Endothelial cell of umbilical vein (primary cell): ENCODE results near the gene GDNF. TPM values are rescaled to one million over a fixed set of nuclear protein-coding genes. Genes with fewer than 3 reads are reported as not detected.

ENCODE experiments used
- BruUV-seq: library from RNA; stranded (reverse); fragments of 400-500 nt; replicated peaks from 2 replicates; lab custom pipeline; 2021; lab: Mats Ljungman, UMichigan
- CTCF ChIA-PET: fragments of 300-600, 350-600 bp; sonication (Branson Sonifier 250); formaldehyde crosslinking; loops from one replicate; lab custom pipeline; 2021; ENCODE audit warnings: antibody characterized with exemption, inconsistent platforms; lab: Charles Lee
- POLR2A ChIA-PET: fragments of 300-600, 350-600 bp; sonication (Branson Sonifier 250); formaldehyde crosslinking; loops from one replicate; lab custom pipeline; 2021; ENCODE audit warnings: antibody characterized with exemption, inconsistent platforms; lab: Charles Lee
- DNase-seq: peaks from one replicate; pipeline ENCODE4 v3.0.0-alpha.2; 2011; ENCODE audit warnings: low read depth, low spot score
- FAIRE-seq: peaks from 2 replicates; lab custom pipeline; 2011; peaks lifted over from hg19 to GRCh38; lab: Jason Lieb, UNC
- H2AFZ ChIP-seq: 2 replicates; pipeline ENCODE4 v1.6.0; 2012; ENCODE audit warnings: low read depth, low read length, control low read depth, inconsistent platforms
- H3K27ac ChIP-seq: 2 replicates; pipeline ENCODE4 v1.5.1; 2011; ENCODE audit warnings: low read depth, mild to moderate bottlenecking, control low read depth, low read length, moderate library complexity; ENCODE audit not compliant: insufficient read depth
- H3K27me3 ChIP-seq, 2 experiments: 2 replicates each; pipeline versions ENCODE4 v1.6.0 to v1.6.1; 2011; ENCODE audit warnings: low read length in 2 of 2, mixed read lengths in 1 of 2; ENCODE audit not compliant: control insufficient read depth in 2 of 2, insufficient read depth in 2 of 2
- H3K36me3 ChIP-seq, 2 experiments: 2 replicates in 1 of 2; 3 replicates in 1 of 2; pipeline ENCODE4 v1.5.1; 2011; ENCODE audit warnings: low read length in 2 of 2, mild to moderate bottlenecking in 1 of 2, moderate library complexity in 1 of 2; ENCODE audit not compliant: control insufficient read depth in 2 of 2, insufficient read depth in 2 of 2; ENCODE audit errors: extremely low read depth in 1 of 2
- H3K4me1 ChIP-seq: 3 replicates; pipeline ENCODE4 v1.5.1; 2011; ENCODE audit warnings: mild to moderate bottlenecking, low read length; ENCODE audit not compliant: control insufficient read depth, insufficient read depth; ENCODE audit errors: extremely low read depth
- H3K4me2 ChIP-seq: 2 replicates; pipeline ENCODE4 v1.6.1; 2011; ENCODE audit warnings: low read length, control low read depth, mixed read lengths; ENCODE audit not compliant: insufficient read depth
- H3K4me3 ChIP-seq, 3 experiments: fragments of 200-600 bp in 1 of 3; sonication (generic), shearing (Covaris generic) in 1 of 3; replicated peaks in 1 of 3; 2 replicates each; pipeline ENCODE4 v1.5.1; 2011 to 2016; ENCODE audit warnings: control low read depth in 3 of 3, low read length in 3 of 3, mild to moderate bottlenecking in 2 of 3, inconsistent platforms in 1 of 3, low read depth in 1 of 3, moderate library complexity in 1 of 3; ENCODE audit not compliant: insufficient read depth in 1 of 3
- H3K79me2 ChIP-seq: 2 replicates; pipeline ENCODE4 v1.6.0; 2012; ENCODE audit warnings: low read length, inconsistent platforms; ENCODE audit not compliant: control insufficient read depth, insufficient read depth
- H3K9ac ChIP-seq: replicated peaks from 2 replicates; pipeline ENCODE3; 2011; ENCODE audit warnings: low read length, control low read depth; ENCODE audit not compliant: insufficient read depth; ENCODE audit errors: extremely low read depth
- H3K9me1 ChIP-seq: replicated peaks from 3 replicates; pipeline ENCODE4 v1.6.0; 2011; ENCODE audit warnings: mild to moderate bottlenecking, low read length; ENCODE audit not compliant: control insufficient read depth, insufficient read depth; ENCODE audit errors: extremely low read depth
- H3K9me3 ChIP-seq: replicated peaks from 2 replicates; pipeline ENCODE4 v1.5.1; 2012; ENCODE audit warnings: low read length, inconsistent platforms; ENCODE audit not compliant: control insufficient read depth, insufficient read depth
- H4K20me1 ChIP-seq: replicated peaks from 2 replicates; pipeline ENCODE3; 2011; ENCODE audit warnings: mild to moderate bottlenecking, low read length; ENCODE audit not compliant: control insufficient read depth, insufficient read depth; ENCODE audit errors: extremely low read depth
- CTCF ChIP-seq, 2 donors: IDR thresholded peaks; 1 replicate in 1 of 2; 2 replicates in 1 of 2; pipeline ENCODE4 v1.5.1; 2011; ENCODE audit warnings: low read length in 2 of 2, mild to moderate bottlenecking in 2 of 2, moderate library complexity in 2 of 2, control low read depth in 1 of 2, inconsistent platforms in 1 of 2, low read depth in 1 of 2; ENCODE audit not compliant: insufficient read depth in 1 of 2; ENCODE audit errors: extremely low read depth in 1 of 2
- EZH2 ChIP-seq: IDR thresholded peaks from 2 replicates; pipeline ENCODE4 v1.6.1; 2012; ENCODE audit warnings: borderline replicate concordance, low read depth, mild to moderate bottlenecking, moderate library complexity, low read length, inconsistent platforms; ENCODE audit not compliant: severe bottlenecking
- FOS ChIP-seq: IDR thresholded peaks from 2 replicates; pipeline ENCODE4 v1.6.1; 2011; ENCODE audit warnings: mild to moderate bottlenecking, low read length, moderate library complexity, borderline replicate concordance; ENCODE audit not compliant: insufficient read depth
- GATA2 ChIP-seq: IDR thresholded peaks from 2 replicates; pipeline ENCODE4 v1.7.0; 2011; ENCODE audit warnings: low read depth, mild to moderate bottlenecking, moderate library complexity, mixed read lengths, low read length; ENCODE audit not compliant: insufficient read length, insufficient read depth
- JUN ChIP-seq: IDR thresholded peaks from 2 replicates; pipeline ENCODE4 v1.6.1; 2011; ENCODE audit warnings: borderline replicate concordance, low read depth; ENCODE audit not compliant: insufficient read length, insufficient read depth
- MAX ChIP-seq: IDR thresholded peaks from 2 replicates; pipeline ENCODE4 v1.6.1; 2011; ENCODE audit not compliant: insufficient read depth, insufficient read length
- MYC ChIP-seq: IDR thresholded peaks from one replicate; pipeline ENCODE4 v1.6.1; 2011; ENCODE audit warnings: mild to moderate bottlenecking, low read depth, low read length
- POLR2A ChIP-seq: IDR thresholded peaks from 2 replicates; pipeline ENCODE4 v1.6.1; 2012; ENCODE audit warnings: low read depth, mild to moderate bottlenecking, control low read depth, low read length
- POLR2AphosphoS5 ChIP-seq: IDR thresholded peaks from 2 replicates; pipeline ENCODE4 v1.6.1; 2012; ENCODE audit warnings: low read depth, mild to moderate bottlenecking, control low read depth, low read length, moderate library complexity; ENCODE audit not compliant: insufficient read depth
- dilution Hi-C: fragments of 300-500 bp; cut with MboI; formaldehyde crosslinking; loops from one replicate; pipeline ENCODE4 v1.15.0; 2019; ENCODE audit warnings: low sequenced_read_pairs; ENCODE audit not compliant: extremely low pct_ligation_motif_present
- intact Hi-C: fragments of 100-400 bp; cut with micrococcal nuclease; formaldehyde crosslinking; loops from one replicate; pipeline ENCODE4 v1.10.0; 2022
- polyA plus RNA-seq, 4 experiments: library from polyadenylated mRNA; depleted of rRNA in 3 of 4; stranded (reverse) in 3 of 4; unstranded in 1 of 4; fragments of >200 nt; gene quantifications; 2 replicates each; pipeline versions ENCODE4 v1.2.1 to v1.2.3, GENCODE V29; 2011 to 2012; ENCODE audit warnings: missing spikeins in 1 of 4
- total RNA-seq: library from RNA; stranded (reverse); gene quantifications from 2 replicates; pipeline ENCODE4 v1.2.3, GENCODE V29; 2021

Gene GDNF
- total and polyA plus RNA-seq, 2 donors (not counting 3 experiments of a cell fraction or from before 2014, with no cell fraction given) = not detected

GRCh38 chr5:37849641-37850040, 9.8 kb upstream of the GDNF start:
- Histone ChIP-seq H2AFZ (no peak overlapping the region), H3K9me3 (no peaks in the 10 kb centered on the region), H3K4me1 (no peaks in the 10 kb centered on the region), H3K79me2 (no peaks in the 10 kb centered on the region), H3K36me3 (no peaks in the 10 kb centered on the region), H4K20me1 (no peaks in the 10 kb centered on the region), H3K27ac (no peak overlapping the region), H3K9me1 (no peaks in the 10 kb centered on the region), H3K27me3 (peaks cover 5 to 20% of the 10 kb centered on the region in 2 experiments), H3K4me2 (no peak overlapping the region), H3K9ac (no peak overlapping the region), H3K4me3 (no peak overlapping the region)
- BruUV-seq = no TSS peak
- DNase-seq (no peak), FAIRE-seq (no peak)
- intact Hi-C loops (no loop called here), dilution Hi-C loops (no loop called here)
- CTCF ChIA-PET = no interaction called here
- no peak for TF ChIP-seq FOS
- no peak for TF ChIP-seq JUN
- no peak for TF ChIP-seq CTCF (IDR thresholded peaks at IDR 0.05; ENCODE audit: extremely low read depth in 1 of 2, insufficient read depth in 1 of 2, low read depth in 1 of 2, low read length in 2 of 2)
- no peak for TF ChIP-seq MYC
- no peak for TF ChIP-seq EZH2
- TF ChIP-seq GATA2 = no peak
- TF ChIP-seq POLR2A = no peak
- no peak for TF ChIP-seq MAX
- TF ChIP-seq POLR2AphosphoS5 = no peak
- POLR2A ChIA-PET = no interaction called here
